OCI-LY3 (cell line): ENCODE results near the gene CLP1.
"Not testable (repeated sequence)": the region's sequence is repeated elsewhere in the genome, so short reads cannot be mapped to it uniquely, and the experiment has no call there.

Experiments used
- H2AFZ ChIP-seq: fragments of 200-600, 300-600 bp; shearing (Covaris generic); 2 replicates; pipeline ENCODE4 v1.6.0; 2014; ENCODE audit warnings: antibody characterized with exemption, low read depth, low read length
- H3K27ac ChIP-seq: fragments of 200-600, 300-600 bp; sonication (generic); 2 replicates; pipeline ENCODE4 v1.5.1; 2014; ENCODE audit warnings: mild to moderate bottlenecking, low read length, moderate library complexity, mixed read lengths
- H3K27me3 ChIP-seq: fragments of 200-600, 300-600 bp; sonication (generic); 2 replicates; pipeline ENCODE4 v1.6.1; 2014; ENCODE audit warnings: low read depth, low read length, mixed read lengths
- H3K36me3 ChIP-seq: fragments of 200-600, 300-600 bp; sonication (generic); replicated peaks from 2 replicates; pipeline ENCODE3; 2014; ENCODE audit warnings: low read depth, low read length, mixed read lengths
- H3K4me1 ChIP-seq: fragments of 300-600, 200-600 bp; sonication (generic); 2 replicates; pipeline ENCODE4 v1.6.1; 2014; ENCODE audit warnings: low read length, mixed read lengths
- H3K4me2 ChIP-seq: fragments of 200-600, 300-600 bp; sonication (generic); 2 replicates; pipeline ENCODE4 v1.6.1; 2014; ENCODE audit warnings: low read length, mixed read lengths
- H3K4me3 ChIP-seq: fragments of 300-600, 200-600 bp; sonication (generic); 2 replicates; pipeline ENCODE4 v1.5.1; 2014; ENCODE audit warnings: antibody characterized with exemption, mild to moderate bottlenecking, low read length, moderate library complexity
- H3K79me2 ChIP-seq: fragments of 300-600, 200-600 bp; shearing (Covaris generic); 2 replicates; pipeline ENCODE4 v1.6.1; 2014; ENCODE audit warnings: mild to moderate bottlenecking, low read length, mixed read lengths
- H3K9ac ChIP-seq: fragments of 300-600, 200-600 bp; shearing (Covaris generic); 2 replicates; pipeline ENCODE4 v1.6.0; 2014; ENCODE audit warnings: mild to moderate bottlenecking, low read length, moderate library complexity
- H3K9me3 ChIP-seq: fragments of 200-600, 300-600 bp; shearing (Covaris generic); 2 replicates; pipeline ENCODE4 v1.6.1; 2014; ENCODE audit warnings: low read length, mixed read lengths; ENCODE audit not compliant: insufficient read depth
- H4K20me1 ChIP-seq: fragments of 200-600, 300-600 bp; sonication (generic); 2 replicates; pipeline ENCODE4 v1.6.1; 2016; ENCODE audit warnings: low read length, mixed read lengths; ENCODE audit not compliant: insufficient read depth
- CTCF ChIP-seq: fragments of 200-600, 300-600 bp; sonication (generic); IDR thresholded peaks from 2 replicates; pipeline ENCODE4 v1.5.1; 2014; ENCODE audit warnings: antibody characterized with exemption, low read length, low read depth
- EZH2phosphoT487 ChIP-seq: fragments of 200-600 bp; shearing (Covaris generic); IDR thresholded peaks from 2 replicates; pipeline ENCODE4 v1.6.1; 2018; ENCODE audit warnings: antibody characterized with exemption, mixed run types, low read depth

Gene CLP1

GRCh38 chr11:57699813-57700212 lies 42.3 kb downstream of the CLP1 start:
- no peaks in the 10 kb centered on the region for H3K79me2 ChIP-seq
- H4K20me1 ChIP-seq, result no peaks in the 10 kb centered on the region
- H3K4me1 ChIP-seq, result no peaks in the 10 kb centered on the region
- no peak overlapping the region for H3K4me2 ChIP-seq
- no peak overlapping the region for H3K4me3 ChIP-seq
- H3K9ac ChIP-seq, result no peak overlapping the region
- no peak overlapping the region for H2AFZ ChIP-seq
- H3K9me3 ChIP-seq, result no peaks in the 10 kb centered on the region
- no peak overlapping the region for H3K27ac ChIP-seq
- TF ChIP-seq EZH2phosphoT487 (no peak), CTCF (no peak)
- H3K36me3 ChIP-seq, result peaks cover 71% of the 10 kb centered on the region
- no peaks in the 10 kb centered on the region for H3K27me3 ChIP-seq

- Histone ChIP-seq H3K4me1 (no peaks in the 10 kb centered on the region), H3K4me3 (no peak overlapping the region), H3K4me2 (no peak overlapping the region), H3K9ac (no peak overlapping the region), H3K27me3 (no peaks in the 10 kb centered on the region), H3K9me3 (no peaks in the 10 kb centered on the region), H3K79me2 (no peaks in the 10 kb centered on the region), H2AFZ (no peak overlapping the region), H3K36me3 (peaks cover 71% of the 10 kb centered on the region), H3K27ac (no peak overlapping the region), H4K20me1 (no peaks in the 10 kb centered on the region)
- TF ChIP-seq CTCF (no peak), EZH2phosphoT487 (no peak)
These were observed 42.9 kb downstream of the CLP1 start for GRCh38 chr11:57700425-57700824.

- Histone ChIP-seq H3K4me3 (no peak overlapping the region), H2AFZ (no peak overlapping the region), H3K27ac (no peak overlapping the region), H3K79me2 (0 out of 2 replicates have a peak, but pooled peaks cover 5% of the 10 kb centered on the region), H4K20me1 (no peaks in the 10 kb centered on the region), H3K9ac (no peak overlapping the region), H3K27me3 (no peaks in the 10 kb centered on the region), H3K9me3 (no peaks in the 10 kb centered on the region), H3K4me1 (no peaks in the 10 kb centered on the region), H3K36me3 (peaks cover 55% of the 10 kb centered on the region), H3K4me2 (no peak overlapping the region)
- TF ChIP-seq EZH2phosphoT487 (no peak), CTCF (no peak)
These were observed 45.8 kb downstream of the CLP1 start for GRCh38 chr11:57703341-57703740.

DNA sequence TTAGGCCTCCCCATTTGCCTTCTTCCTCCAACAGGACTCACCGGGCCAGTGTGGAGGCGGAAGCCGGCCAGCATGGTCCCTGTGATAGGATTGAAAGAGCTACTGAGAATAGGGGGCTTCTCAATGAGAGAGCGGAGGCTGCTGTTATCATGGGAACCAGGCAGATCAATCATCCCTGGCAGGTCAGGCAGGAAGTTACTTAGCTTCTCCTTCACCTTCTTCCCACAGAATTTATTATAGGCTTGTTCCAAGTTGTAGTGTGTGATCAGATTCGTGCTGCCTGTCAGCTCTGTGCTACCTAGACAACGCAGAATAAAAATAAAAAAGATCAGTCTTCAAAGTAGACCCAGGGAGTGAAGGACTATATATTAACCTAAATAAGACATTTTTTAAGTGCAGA lies 47.4 kb downstream of the CLP1 start:
- H3K79me2 ChIP-seq, result peaks cover 6% of the 10 kb centered on the region
- H3K27me3 ChIP-seq, result no peaks in the 10 kb centered on the region
- no peak overlapping the region for H3K4me3 ChIP-seq
- TF ChIP-seq EZH2phosphoT487, result no peak
- TF ChIP-seq CTCF, result no peak
- no peak overlapping the region for H2AFZ ChIP-seq
- peaks cover 6% of the 10 kb centered on the region for H3K4me1 ChIP-seq
- H3K9ac ChIP-seq, result no peak overlapping the region
- H3K36me3 ChIP-seq, result peaks cover 40% of the 10 kb centered on the region
- no peak overlapping the region for H3K27ac ChIP-seq
- no peaks in the 10 kb centered on the region for H3K9me3 ChIP-seq
- no peaks in the 10 kb centered on the region; the same call in 1 of the 2 replicates for H4K20me1 ChIP-seq
- H3K4me2 ChIP-seq, result no peak overlapping the region

DNA sequence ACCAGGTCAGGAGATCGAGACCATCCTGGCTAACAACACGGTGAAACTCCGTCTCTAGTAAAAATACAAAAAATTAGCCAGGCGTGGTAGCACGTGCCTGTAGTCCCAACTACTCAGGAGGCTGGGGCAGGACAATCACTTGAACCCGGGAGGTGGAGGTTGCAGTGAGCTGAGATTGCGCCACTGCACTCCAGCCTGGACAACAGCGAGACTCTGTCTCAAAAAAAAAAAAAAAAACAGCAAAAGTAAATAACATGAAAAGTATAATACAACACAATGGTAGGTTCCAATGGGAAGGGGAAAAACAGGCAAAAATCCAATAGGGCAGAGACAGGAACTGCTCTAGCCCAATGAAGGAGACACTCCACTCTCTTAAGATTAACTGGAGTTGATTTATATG lies 47.9 kb downstream of the CLP1 start:
- H3K79me2 ChIP-seq, result peaks cover 11% of the 10 kb centered on the region
- not testable (repeated sequence) for H3K27me3 ChIP-seq, H2AFZ ChIP-seq, H3K4me2 ChIP-seq, H3K4me3 ChIP-seq, H3K9ac ChIP-seq, H4K20me1 ChIP-seq, H3K27ac ChIP-seq, H3K9me3 ChIP-seq
- peaks cover 11% of the 10 kb centered on the region for H3K4me1 ChIP-seq
- peaks cover 38% of the 10 kb centered on the region for H3K36me3 ChIP-seq
